ENCODE measurements around the gene LTB4R.

LTB4R gene

GRCh38 chr14:24330973-24331674, 19.8 kb downstream of the LTB4R start:
- peaks cover 0 to under 1% of the 10 kb centered on the region in 2 donors for H3K36me3 ChIP-seq (ENCODE audit: control insufficient read depth in 2 of 2, insufficient read depth in 2 of 2, low read length in 2 of 2)
- no peak overlapping the region for H3K4me3 ChIP-seq (ENCODE audit: low read length in 2 of 2)
- H3K27ac ChIP-seq (ENCODE audit: low read depth in 2 of 2, low read length in 2 of 2), result no peak overlapping the region
- peaks cover 29 to 32% of the 10 kb centered on the region in 2 donors for H3K4me1 ChIP-seq (ENCODE audit: control insufficient read depth in 2 of 2, insufficient read depth in 2 of 2, low read length in 2 of 2)
- no peaks in the 10 kb centered on the region for H3K9me3 ChIP-seq (ENCODE audit: control insufficient read depth in 2 of 2, low read length in 2 of 2)
- peaks cover 0 to 4% of the 10 kb centered on the region in 2 donors for H3K27me3 ChIP-seq (ENCODE audit: control insufficient read depth in 2 of 2, insufficient read depth in 2 of 2, low read length in 2 of 2)
- H3K9ac ChIP-seq (ENCODE audit: low read depth in 1 of 2, low read length in 2 of 2), result peak overlapping the region in 1 of 2 donors; percentile 14

DNA sequence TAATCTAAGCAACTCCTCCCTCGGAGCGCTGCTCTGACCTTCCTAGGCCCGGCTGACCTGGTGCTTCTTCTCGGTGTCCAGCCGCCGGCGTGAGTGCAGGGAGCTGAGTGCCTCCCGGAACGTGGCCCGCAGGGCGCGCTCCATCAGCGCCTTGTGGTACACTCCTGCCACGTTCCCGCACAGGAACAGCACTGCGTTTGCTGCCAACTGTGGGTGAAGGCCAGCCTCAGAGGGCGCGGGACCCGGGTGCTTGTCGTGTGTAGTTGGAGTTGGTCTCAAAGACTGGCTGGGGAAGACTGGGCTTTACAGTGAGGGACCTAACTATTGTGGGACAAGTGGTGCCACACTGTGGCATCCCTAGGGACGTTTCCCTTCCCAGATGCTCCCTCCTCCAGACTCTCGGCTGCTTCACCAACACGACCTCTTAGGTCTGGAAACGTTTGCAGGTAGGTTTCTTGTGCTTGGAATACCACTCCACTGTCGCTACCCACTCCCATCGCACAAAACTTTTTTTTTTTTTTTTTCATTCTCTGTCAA, 20.5 kb downstream of the LTB4R start:
- H3K4me3 ChIP-seq (ENCODE audit: low read length in 2 of 2), result peak overlapping the region; percentile 58 to 63
- H3K4me1 ChIP-seq (ENCODE audit: control insufficient read depth in 2 of 2, insufficient read depth in 2 of 2, low read length in 2 of 2), result peaks cover 29 to 34% of the 10 kb centered on the region in 2 donors
- H3K9me3 ChIP-seq (ENCODE audit: control insufficient read depth in 2 of 2, low read length in 2 of 2), result no peaks in the 10 kb centered on the region
- H3K27ac ChIP-seq (ENCODE audit: low read depth in 2 of 2, low read length in 2 of 2), result no peak overlapping the region
- H3K9ac ChIP-seq (ENCODE audit: low read depth in 1 of 2, low read length in 2 of 2), result no peak overlapping the region
- peaks cover 0 to 4% of the 10 kb centered on the region in 2 donors for H3K27me3 ChIP-seq (ENCODE audit: control insufficient read depth in 2 of 2, insufficient read depth in 2 of 2, low read length in 2 of 2)
- peaks cover 0 to 7% of the 10 kb centered on the region in 2 donors for H3K36me3 ChIP-seq (ENCODE audit: control insufficient read depth in 2 of 2, insufficient read depth in 2 of 2, low read length in 2 of 2)

DNA sequence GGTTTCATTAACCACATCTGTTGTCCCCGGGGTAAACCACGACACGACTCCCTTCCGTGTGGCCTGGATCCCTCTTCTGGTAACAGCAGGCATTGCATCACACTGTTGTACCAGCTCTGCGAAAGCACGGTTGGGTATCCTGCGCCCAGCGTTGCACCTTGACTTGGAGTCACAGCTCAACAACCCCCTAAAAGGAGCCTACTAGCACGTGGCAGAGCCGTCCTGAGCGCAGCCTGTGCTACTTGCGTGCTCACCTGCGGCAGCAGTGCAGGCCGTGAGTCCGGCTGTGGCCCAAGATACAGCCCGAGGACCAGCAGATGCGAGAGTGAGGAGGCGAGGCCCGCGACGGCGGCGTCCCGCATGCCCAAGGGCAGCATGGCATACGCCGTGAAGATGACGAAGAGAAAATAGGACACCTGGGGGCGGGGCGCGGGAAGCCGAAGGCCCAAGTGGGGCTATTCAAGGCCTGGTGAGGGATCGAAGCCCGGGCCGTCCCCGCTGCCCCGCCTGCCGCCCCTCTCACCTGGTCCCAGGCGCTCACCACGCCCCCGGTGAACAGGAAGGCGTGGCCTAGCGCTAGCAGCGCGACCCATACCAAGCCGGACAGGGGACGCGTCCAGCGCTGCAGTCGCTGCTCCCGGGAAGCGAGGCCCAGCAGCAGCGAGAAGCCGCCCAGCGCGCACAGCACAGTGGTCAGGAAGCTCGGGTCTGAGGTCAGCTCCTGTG, 21.1 kb downstream of the LTB4R start:
- Histone ChIP-seq H3K27me3 (ENCODE audit: control insufficient read depth in 2 of 2, insufficient read depth in 2 of 2, low read length in 2 of 2) (peaks cover 0 to 4% of the 10 kb centered on the region in 2 donors), H3K4me3 (ENCODE audit: low read length in 2 of 2) (peak overlapping the region; percentile 58 to 63), H3K27ac (ENCODE audit: low read depth in 2 of 2, low read length in 2 of 2) (peak overlapping the region; percentile 2 to 24), H3K9me3 (ENCODE audit: control insufficient read depth in 2 of 2, low read length in 2 of 2) (no peaks in the 10 kb centered on the region), H3K9ac (ENCODE audit: low read depth in 1 of 2, low read length in 2 of 2) (peak overlapping the region; percentile 9 to 16), H3K4me1 (ENCODE audit: control insufficient read depth in 2 of 2, insufficient read depth in 2 of 2, low read length in 2 of 2) (peaks cover 29 to 37% of the 10 kb centered on the region in 2 donors), H3K36me3 (ENCODE audit: control insufficient read depth in 2 of 2, insufficient read depth in 2 of 2, low read length in 2 of 2) (peaks cover 3 to 13% of the 10 kb centered on the region in 2 donors)

GRCh38 chr14:24334431-24335291, 23.4 kb downstream of the LTB4R start, which contains the start of gene ADCY4:
TSS of gene ADCY4 (minus strand) at chr14:24335071. CDS start at chr14:24334652, 419 bp downstream.
- Histone ChIP-seq H3K4me1 (ENCODE audit: control insufficient read depth in 2 of 2, insufficient read depth in 2 of 2, low read length in 2 of 2) (peaks cover 41 to 53% of the 10 kb centered on the region in 2 donors), H3K27me3 (ENCODE audit: control insufficient read depth in 2 of 2, insufficient read depth in 2 of 2, low read length in 2 of 2) (peaks cover 0 to 4% of the 10 kb centered on the region in 2 donors), H3K36me3 (ENCODE audit: control insufficient read depth in 2 of 2, insufficient read depth in 2 of 2, low read length in 2 of 2) (peaks cover 7 to 17% of the 10 kb centered on the region in 2 donors), H3K4me3 (ENCODE audit: low read length in 2 of 2) (peak within 1 kb of the TSS; percentile 48 to 65), H3K27ac (ENCODE audit: low read depth in 2 of 2, low read length in 2 of 2) (peak within 1 kb of the TSS; percentile 32 to 38), H3K9me3 (ENCODE audit: control insufficient read depth in 2 of 2, low read length in 2 of 2) (no peaks in the 10 kb centered on the region), H3K9ac (ENCODE audit: low read depth in 1 of 2, low read length in 2 of 2) (peak within 1 kb of the TSS; percentile 32 to 49)

- peaks cover 0 to 4% of the 10 kb centered on the region in 2 donors for H3K27me3 ChIP-seq (ENCODE audit: control insufficient read depth in 2 of 2, insufficient read depth in 2 of 2, low read length in 2 of 2)
- no peaks in the 10 kb centered on the region for H3K9me3 ChIP-seq (ENCODE audit: control insufficient read depth in 2 of 2, low read length in 2 of 2)
- peaks cover 7 to 17% of the 10 kb centered on the region in 2 donors for H3K36me3 ChIP-seq (ENCODE audit: control insufficient read depth in 2 of 2, insufficient read depth in 2 of 2, low read length in 2 of 2)
- H3K4me1 ChIP-seq (ENCODE audit: control insufficient read depth in 2 of 2, insufficient read depth in 2 of 2, low read length in 2 of 2), result peaks cover 47 to 60% of the 10 kb centered on the region in 2 donors
- no peak overlapping the region for H3K9ac ChIP-seq (ENCODE audit: low read depth in 1 of 2, low read length in 2 of 2)
- peak overlapping the region in 1 of 2 donors; percentile 48 for H3K4me3 ChIP-seq (ENCODE audit: low read length in 2 of 2)
- peak overlapping the region; percentile 2 to 9 for H3K27ac ChIP-seq (ENCODE audit: low read depth in 2 of 2, low read length in 2 of 2)
These were observed 24.3 kb downstream of the LTB4R start for GRCh38 chr14:24335461-24336171.

- Histone ChIP-seq H3K4me1 (ENCODE audit: control insufficient read depth in 2 of 2, insufficient read depth in 2 of 2, low read length in 2 of 2) (peaks cover 40 to 54% of the 10 kb centered on the region in 2 donors), H3K36me3 (ENCODE audit: control insufficient read depth in 2 of 2, insufficient read depth in 2 of 2, low read length in 2 of 2) (peaks cover 7 to 17% of the 10 kb centered on the region in 2 donors), H3K4me3 (ENCODE audit: low read length in 2 of 2) (no peak overlapping the region), H3K9ac (ENCODE audit: low read depth in 1 of 2, low read length in 2 of 2) (no peak overlapping the region), H3K9me3 (ENCODE audit: control insufficient read depth in 2 of 2, low read length in 2 of 2) (no peaks in the 10 kb centered on the region), H3K27ac (ENCODE audit: low read depth in 2 of 2, low read length in 2 of 2) (no peak overlapping the region), H3K27me3 (ENCODE audit: control insufficient read depth in 2 of 2, insufficient read depth in 2 of 2, low read length in 2 of 2) (peaks cover 0 to 4% of the 10 kb centered on the region in 2 donors)
These were observed 26.0 kb downstream of the LTB4R start for GRCh38 chr14:24337144-24337823.

DNA sequence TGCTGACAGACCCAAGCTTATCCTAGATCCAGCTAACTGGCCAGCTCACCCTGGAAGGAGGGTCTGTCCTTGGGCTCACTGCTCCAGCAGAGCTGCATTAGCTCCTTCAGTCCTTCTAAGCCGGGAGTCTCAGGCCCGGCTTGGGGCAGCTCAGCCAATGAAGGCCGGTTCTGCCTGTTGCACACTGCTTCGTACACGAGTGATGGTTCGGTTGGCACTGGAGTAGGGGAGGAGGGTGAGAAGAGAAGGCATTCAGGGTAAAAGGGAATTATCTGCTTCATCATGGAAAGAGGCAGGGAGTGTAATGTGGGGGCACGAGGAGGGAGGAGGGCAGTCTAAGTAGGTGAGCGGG, 26.5 kb downstream of the LTB4R start:
- no peak overlapping the region for H3K27ac ChIP-seq (ENCODE audit: low read depth in 2 of 2, low read length in 2 of 2)
- no peak overlapping the region for H3K9ac ChIP-seq (ENCODE audit: low read depth in 1 of 2, low read length in 2 of 2)
- H3K27me3 ChIP-seq (ENCODE audit: control insufficient read depth in 2 of 2, insufficient read depth in 2 of 2, low read length in 2 of 2), result peaks cover 0 to 4% of the 10 kb centered on the region in 2 donors
- H3K4me1 ChIP-seq (ENCODE audit: control insufficient read depth in 2 of 2, insufficient read depth in 2 of 2, low read length in 2 of 2), result peaks cover 35 to 49% of the 10 kb centered on the region in 2 donors
- H3K9me3 ChIP-seq (ENCODE audit: control insufficient read depth in 2 of 2, low read length in 2 of 2), result no peaks in the 10 kb centered on the region
- H3K4me3 ChIP-seq (ENCODE audit: low read length in 2 of 2), result no peak overlapping the region
- H3K36me3 ChIP-seq (ENCODE audit: control insufficient read depth in 2 of 2, insufficient read depth in 2 of 2, low read length in 2 of 2), result peaks cover 7 to 17% of the 10 kb centered on the region in 2 donors

DNA sequence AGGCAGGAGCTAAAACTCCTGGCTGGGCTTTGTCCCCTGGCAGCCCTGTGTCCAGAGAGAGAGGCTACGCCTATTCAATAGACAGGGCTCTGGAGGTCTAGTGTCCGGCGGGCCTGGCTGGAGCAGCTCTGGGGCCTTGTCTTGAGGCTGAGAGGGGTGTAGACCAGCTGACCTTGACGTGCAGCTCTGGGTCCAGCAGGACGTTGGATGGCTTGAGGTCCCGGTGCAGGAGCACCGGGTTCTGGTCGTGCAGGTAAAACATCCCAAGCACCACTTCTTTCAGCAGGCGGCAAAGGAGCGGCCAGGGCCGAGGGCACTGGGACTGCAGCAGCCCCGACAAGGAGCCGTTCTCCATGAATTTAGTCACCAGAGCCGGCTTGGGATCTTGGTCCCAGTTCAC, 27.5 kb downstream of the LTB4R start:
- Histone ChIP-seq H3K9ac (ENCODE audit: low read depth in 1 of 2, low read length in 2 of 2) (peak overlapping the region in 1 of 2 donors; percentile 93), H3K36me3 (ENCODE audit: control insufficient read depth in 2 of 2, insufficient read depth in 2 of 2, low read length in 2 of 2) (peaks cover 7 to 17% of the 10 kb centered on the region in 2 donors), H3K4me1 (ENCODE audit: control insufficient read depth in 2 of 2, insufficient read depth in 2 of 2, low read length in 2 of 2) (peaks cover 25 to 41% of the 10 kb centered on the region in 2 donors), H3K4me3 (ENCODE audit: low read length in 2 of 2) (peak overlapping the region; percentile 96 to 97), H3K9me3 (ENCODE audit: control insufficient read depth in 2 of 2, low read length in 2 of 2) (no peaks in the 10 kb centered on the region), H3K27ac (ENCODE audit: low read depth in 2 of 2, low read length in 2 of 2) (no peak overlapping the region), H3K27me3 (ENCODE audit: control insufficient read depth in 2 of 2, insufficient read depth in 2 of 2, low read length in 2 of 2) (peaks cover 0 to 4% of the 10 kb centered on the region in 2 donors)
